H4 (cell line): ENCODE measurements around the gene PHLDB2. TPM values are rescaled to one million over a fixed set of nuclear protein-coding genes. Genes with fewer than 3 reads are reported as not detected.

Experiments
- DNase-seq: peaks from one replicate; pipeline ENCODE4 v3.0.0-alpha.2; 2015; ENCODE audit warnings: low spot score
- total RNA-seq: library from RNA; depleted of rRNA; stranded (reverse); fragments of >200 nt; shearing (Covaris generic); gene quantifications from 2 replicates; pipeline ENCODE4 v1.2.3, GENCODE V29; 2014

PHLDB2 gene
- total RNA-seq, 1 experiment from 2014 or later, result 34.7 TPM

- DNase-seq, result no peak
Measured at GRCh38 chr3:111993038-111993437, 134.0 kb downstream of the PHLDB2 start.

- no peak for DNase-seq
Measured at GRCh38 chr3:111998636-111999483, 139.8 kb downstream of the PHLDB2 start, which contains the start of gene TAGLN3. Gene TAGLN3, plus strand, starts transcription at chr3:111998922. Its CDS starts 501 bp downstream, at chr3:111999423.

GRCh38 chr3:111999484-112000324 lies 140.6 kb downstream of the PHLDB2 start:
- DNase-seq, result no peak

GRCh38 chr3:112000367-112000771 lies 141.3 kb downstream of the PHLDB2 start:
- no peak for DNase-seq

- DNase-seq, result no peak
Measured at GRCh38 chr3:112000966-112001365, 141.9 kb downstream of the PHLDB2 start.

GRCh38 chr3:112001526-112001925 lies 142.5 kb downstream of the PHLDB2 start:
- no peak for DNase-seq

GRCh38 chr3:112002096-112002971 lies 143.3 kb downstream of the PHLDB2 start:
- DNase-seq, result no peak

- DNase-seq, result no peak
Measured at GRCh38 chr3:112003321-112004080, 144.4 kb downstream of the PHLDB2 start.

GRCh38 chr3:112004187-112004586 lies 145.1 kb downstream of the PHLDB2 start:
- no peak for DNase-seq

- no peak for DNase-seq
Measured at GRCh38 chr3:112004669-112005068, 145.6 kb downstream of the PHLDB2 start.

- DNase-seq, result no peak
Measured at GRCh38 chr3:112005091-112005672, 146.1 kb downstream of the PHLDB2 start.

GRCh38 chr3:112007633-112008032 lies 148.6 kb downstream of the PHLDB2 start:
- no peak for DNase-seq

- DNase-seq, result no peak
Measured at GRCh38 chr3:112009670-112010069, 150.6 kb downstream of the PHLDB2 start.

GRCh38 chr3:112010636-112011035 lies 151.6 kb downstream of the PHLDB2 start:
- no peak for DNase-seq

- no peak for DNase-seq
Measured at GRCh38 chr3:112011376-112011940, 152.4 kb downstream of the PHLDB2 start.

GRCh38 chr3:112012205-112012992 lies 153.3 kb downstream of the PHLDB2 start:
- DNase-seq, result no peak

- peak; percentile 65 for DNase-seq
Measured at GRCh38 chr3:112013058-112013783, 154.2 kb downstream of the PHLDB2 start.

GRCh38 chr3:112013784-112014143 lies 154.7 kb downstream of the PHLDB2 start:
- DNase-seq, result no peak

GRCh38 chr3:112017091-112017490 lies 158.0 kb downstream of the PHLDB2 start:
- no peak for DNase-seq
